ENCODE measurements around the gene CLIC1.

Gene CLIC1

DNA sequence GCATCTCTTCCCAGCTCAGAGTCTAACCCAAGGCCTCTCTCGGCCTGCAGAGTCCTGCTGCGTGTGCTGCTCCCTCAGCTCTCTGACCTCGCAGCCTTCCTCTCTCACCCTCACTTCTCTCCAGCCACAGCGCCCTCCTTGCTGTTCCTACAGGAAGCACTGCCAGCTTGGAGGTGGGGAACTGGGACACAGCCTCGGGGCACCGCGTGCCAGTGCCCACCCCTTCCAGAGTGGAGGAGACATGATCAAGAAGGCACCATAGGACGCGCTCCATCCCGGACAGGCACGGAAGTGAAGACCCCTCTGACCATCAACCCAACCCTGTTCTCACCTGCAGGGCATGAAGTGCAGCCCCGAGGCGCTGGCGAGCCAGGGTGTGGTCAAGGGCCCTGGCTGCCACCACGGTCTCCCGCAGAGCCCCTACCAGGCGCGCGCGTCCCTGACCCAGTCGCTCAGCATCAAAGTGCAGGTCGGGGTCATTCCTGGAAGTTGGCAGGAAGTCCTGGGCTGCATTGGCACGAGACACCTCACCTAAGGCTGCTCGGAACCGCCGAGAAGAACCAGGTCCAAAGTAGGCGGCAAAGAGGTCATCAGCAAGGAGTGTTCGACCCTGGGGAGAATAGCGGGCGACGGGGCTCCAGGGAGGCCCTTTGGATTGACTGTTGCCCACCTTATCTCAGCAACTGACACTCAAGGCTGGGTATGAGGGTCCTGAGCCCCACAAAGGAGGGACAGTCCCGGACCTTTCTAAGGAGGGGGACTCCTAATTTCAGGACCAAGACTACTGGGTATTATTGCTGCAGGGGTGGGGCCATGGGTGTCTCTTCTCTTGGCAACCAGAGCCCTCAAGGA lies 39.5 kb upstream of the CLIC1 start:
- DNase-seq: no peak
- peak overlapping the region; percentile 71 for H3K27ac Mint-ChIP-seq
- no peaks in the 10 kb centered on the region for H3K27me3 Mint-ChIP-seq
- H3K4me3 Mint-ChIP-seq: no peak overlapping the region
- H3K4me1 Mint-ChIP-seq (ENCODE audit: low read depth): peaks cover 53% of the 10 kb centered on the region
- peaks cover 41% of the 10 kb centered on the region for H3K36me3 Mint-ChIP-seq (ENCODE audit: low read depth)
- H3K9me3 Mint-ChIP-seq: peaks cover 5% of the 10 kb centered on the region

GRCh38 chr6:31775184-31775583 lies 38.9 kb upstream of the CLIC1 start:
- H3K27ac Mint-ChIP-seq: peak overlapping the region; percentile 26
- peaks cover 5% of the 10 kb centered on the region for H3K9me3 Mint-ChIP-seq
- no peaks in the 10 kb centered on the region for H3K27me3 Mint-ChIP-seq
- peaks cover 53% of the 10 kb centered on the region for H3K4me1 Mint-ChIP-seq (ENCODE audit: low read depth)
- no peak for DNase-seq
- no peak overlapping the region for H3K4me3 Mint-ChIP-seq
- peaks cover 34% of the 10 kb centered on the region for H3K36me3 Mint-ChIP-seq (ENCODE audit: low read depth)

- peak; percentile 60 for DNase-seq
- Mint-ChIP-seq H3K27me3 (no peaks in the 10 kb centered on the region), H3K4me1 (ENCODE audit: low read depth) (peaks cover 44% of the 10 kb centered on the region), H3K4me3 (no peak overlapping the region), H3K9me3 (peaks cover 5% of the 10 kb centered on the region), H3K36me3 (ENCODE audit: low read depth) (peaks cover 4% of the 10 kb centered on the region), H3K27ac (peak overlapping the region; percentile 76)
Observed at GRCh38 chr6:31771992-31772358, 35.6 kb upstream of the CLIC1 start.

DNA sequence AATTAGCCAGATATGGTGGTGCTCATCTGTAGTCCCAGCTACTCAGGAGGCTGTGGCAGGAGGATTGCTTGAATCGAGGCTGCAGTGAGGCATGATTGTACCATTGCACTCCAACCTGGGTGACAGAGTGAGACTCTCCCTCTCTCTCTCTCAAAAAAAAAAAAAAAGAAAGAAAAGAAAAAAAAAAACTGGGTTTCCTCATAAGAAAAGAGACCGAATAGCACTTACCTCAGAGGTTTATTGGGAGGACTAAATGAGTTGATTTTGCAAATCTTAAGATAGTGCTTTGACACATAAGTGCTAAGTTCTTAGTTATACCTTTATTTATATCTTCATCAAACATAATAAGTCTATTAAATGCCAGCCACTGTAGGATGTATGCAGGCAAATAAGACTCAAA lies 34.5 kb upstream of the CLIC1 start:
- Mint-ChIP-seq H3K4me3 (no peak overlapping the region), H3K4me1 (ENCODE audit: low read depth) (peaks cover 36% of the 10 kb centered on the region), H3K9me3 (peaks cover 5% of the 10 kb centered on the region), H3K36me3 (ENCODE audit: low read depth) (peaks cover 4% of the 10 kb centered on the region), H3K27me3 (no peaks in the 10 kb centered on the region), H3K27ac (no peak overlapping the region)
- DNase-seq: no peak

GRCh38 chr6:31769684-31770371 lies 33.5 kb upstream of the CLIC1 start:
- Mint-ChIP-seq H3K4me1 (ENCODE audit: low read depth) (peaks cover 29% of the 10 kb centered on the region), H3K27ac (no peak overlapping the region), H3K4me3 (no peak overlapping the region), H3K9me3 (peaks cover 5% of the 10 kb centered on the region), H3K36me3 (ENCODE audit: low read depth) (peaks cover 5% of the 10 kb centered on the region), H3K27me3 (no peaks in the 10 kb centered on the region)
- peak; percentile 86 for DNase-seq

DNA sequence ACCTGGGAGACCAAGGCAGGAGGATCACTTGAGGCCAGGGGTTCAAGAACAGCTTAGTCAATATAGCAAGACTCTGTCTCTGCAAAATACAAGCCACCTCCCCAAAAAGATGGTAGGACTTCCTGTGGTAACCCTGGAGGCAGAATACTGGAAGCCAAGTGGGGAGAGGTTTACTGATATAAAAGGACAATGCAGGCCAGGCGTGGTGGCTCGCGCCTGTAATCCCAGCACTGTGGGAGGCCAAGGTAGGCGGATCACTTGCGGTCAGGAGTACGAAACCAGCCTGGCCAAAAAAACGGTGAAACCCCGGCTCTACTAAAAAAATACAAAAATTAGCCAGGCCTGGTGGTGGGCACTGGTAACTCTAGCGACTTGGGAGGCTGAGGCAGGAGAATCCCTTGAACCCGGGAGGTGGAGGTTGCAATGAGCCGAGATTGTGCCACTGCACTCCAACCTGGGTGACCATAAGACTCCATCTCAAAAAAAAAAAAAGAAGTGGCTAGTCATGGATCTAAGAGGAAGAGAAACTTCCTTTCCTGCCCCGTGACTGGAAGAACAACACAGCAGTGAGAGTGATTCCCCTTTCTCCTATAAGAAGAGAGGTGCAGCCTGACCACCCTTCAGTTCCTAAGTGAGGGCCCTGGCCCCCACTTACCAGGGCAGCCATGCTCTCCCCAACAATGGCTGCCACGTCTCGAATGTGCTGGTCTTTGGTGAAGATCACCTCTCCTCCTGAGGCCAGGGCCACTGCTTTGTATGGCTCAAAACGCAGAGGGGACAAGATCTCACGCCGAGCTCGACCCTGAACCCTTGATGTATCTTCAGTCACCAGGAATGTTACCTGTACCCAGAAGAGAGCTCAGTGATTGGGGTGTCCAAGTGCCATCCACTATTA lies 32.3 kb upstream of the CLIC1 start:
- no peak overlapping the region for H3K27ac Mint-ChIP-seq
- DNase-seq: no peak
- H3K27me3 Mint-ChIP-seq: no peaks in the 10 kb centered on the region
- peaks cover 5% of the 10 kb centered on the region for H3K9me3 Mint-ChIP-seq
- peaks cover 26% of the 10 kb centered on the region for H3K4me1 Mint-ChIP-seq (ENCODE audit: low read depth)
- H3K4me3 Mint-ChIP-seq: no peak overlapping the region
- H3K36me3 Mint-ChIP-seq (ENCODE audit: low read depth): peaks cover 16% of the 10 kb centered on the region

DNA sequence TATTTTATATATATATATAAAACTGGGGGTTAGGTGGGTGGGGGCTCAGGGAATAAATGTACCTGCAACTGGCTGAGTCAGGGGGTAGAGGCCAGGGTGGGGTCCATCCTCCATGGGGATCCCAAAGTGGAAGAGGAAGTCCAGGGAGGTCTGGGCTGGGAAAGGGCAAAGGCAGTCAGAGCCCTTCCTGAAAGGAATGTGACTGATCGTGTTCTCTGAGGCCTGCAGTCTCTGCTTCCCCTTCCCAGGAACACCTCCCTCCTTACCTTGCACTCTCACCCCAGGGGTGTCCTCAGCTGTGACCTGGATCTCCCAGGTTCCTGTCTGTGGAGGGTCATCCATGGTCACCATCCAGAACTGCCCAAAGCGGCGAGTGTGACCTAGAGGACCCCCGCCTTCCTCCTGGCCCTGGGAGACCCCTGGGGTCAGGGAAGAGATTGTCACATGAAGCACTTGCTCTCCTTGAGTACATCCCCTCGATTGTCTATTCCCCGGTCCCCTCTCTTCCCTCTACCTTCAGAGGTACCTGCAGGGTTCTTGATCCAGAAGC lies 30.8 kb upstream of the CLIC1 start:
- no peaks in the 10 kb centered on the region for H3K27me3 Mint-ChIP-seq
- peaks cover 27% of the 10 kb centered on the region for H3K36me3 Mint-ChIP-seq (ENCODE audit: low read depth)
- no peak overlapping the region for H3K27ac Mint-ChIP-seq
- H3K4me3 Mint-ChIP-seq: no peak overlapping the region
- no peak for DNase-seq
- H3K9me3 Mint-ChIP-seq: peaks cover 5% of the 10 kb centered on the region
- peaks cover 15% of the 10 kb centered on the region for H3K4me1 Mint-ChIP-seq (ENCODE audit: low read depth)

GRCh38 chr6:31765910-31766794 lies 29.8 kb upstream of the CLIC1 start:
- H3K4me3 Mint-ChIP-seq: no peak overlapping the region
- peak overlapping the region; percentile 20 for H3K27ac Mint-ChIP-seq
- peaks cover 34% of the 10 kb centered on the region for H3K36me3 Mint-ChIP-seq (ENCODE audit: low read depth)
- peaks cover 7% of the 10 kb centered on the region for H3K4me1 Mint-ChIP-seq (ENCODE audit: low read depth)
- H3K27me3 Mint-ChIP-seq: no peaks in the 10 kb centered on the region
- no peak for DNase-seq
- H3K9me3 Mint-ChIP-seq: peaks cover under 1% of the 10 kb centered on the region

- Mint-ChIP-seq H3K27me3 (no peaks in the 10 kb centered on the region), H3K4me1 (ENCODE audit: low read depth) (peaks cover 5% of the 10 kb centered on the region), H3K27ac (no peak overlapping the region), H3K36me3 (ENCODE audit: low read depth) (peaks cover 40% of the 10 kb centered on the region), H3K9me3 (no peaks in the 10 kb centered on the region), H3K4me3 (no peak overlapping the region)
- DNase-seq: no peak
Observed at GRCh38 chr6:31765559-31765909, 29.2 kb upstream of the CLIC1 start.

GRCh38 chr6:31764198-31764597 lies 27.9 kb upstream of the CLIC1 start:
- Mint-ChIP-seq H3K4me1 (ENCODE audit: low read depth) (no peaks in the 10 kb centered on the region), H3K27me3 (no peaks in the 10 kb centered on the region), H3K27ac (no peak overlapping the region), H3K4me3 (no peak overlapping the region), H3K9me3 (no peaks in the 10 kb centered on the region), H3K36me3 (ENCODE audit: low read depth) (peaks cover 53% of the 10 kb centered on the region)
- no peak for DNase-seq

GRCh38 chr6:31763619-31763940 lies 27.2 kb upstream of the CLIC1 start:
- H3K9me3 Mint-ChIP-seq: no peaks in the 10 kb centered on the region
- peaks cover 59% of the 10 kb centered on the region for H3K36me3 Mint-ChIP-seq (ENCODE audit: low read depth)
- H3K27ac Mint-ChIP-seq: peak overlapping the region; percentile 7
- no peak overlapping the region for H3K4me3 Mint-ChIP-seq
- DNase-seq: no peak
- H3K27me3 Mint-ChIP-seq: no peaks in the 10 kb centered on the region
- H3K4me1 Mint-ChIP-seq (ENCODE audit: low read depth): peaks cover 1% of the 10 kb centered on the region

GRCh38 chr6:31762878-31763618 lies 26.7 kb upstream of the CLIC1 start:
- H3K4me1 Mint-ChIP-seq (ENCODE audit: low read depth): peaks cover 1% of the 10 kb centered on the region
- no peaks in the 10 kb centered on the region for H3K9me3 Mint-ChIP-seq
- no peak overlapping the region for H3K4me3 Mint-ChIP-seq
- peaks cover 65% of the 10 kb centered on the region for H3K36me3 Mint-ChIP-seq (ENCODE audit: low read depth)
- DNase-seq: no peak
- H3K27me3 Mint-ChIP-seq: no peaks in the 10 kb centered on the region
- peak overlapping the region; percentile 7 for H3K27ac Mint-ChIP-seq

- Mint-ChIP-seq H3K27ac (peak within 1 kb of the TSS; percentile 7), H3K9me3 (no peaks in the 10 kb centered on the region)
Observed at GRCh38 chr6:31762356-31762755, 26.0 kb upstream of the CLIC1 start, which contains the start of gene SAPCD1. Gene SAPCD1, plus strand, starts transcription at chr6:31762656. Its CDS starts 399 bp downstream, at chr6:31763055.

More at GRCh38 chr6:31762356-31762755, 26.0 kb upstream of the CLIC1 start, which contains the start of gene SAPCD1:
- H3K4me1 Mint-ChIP-seq (ENCODE audit: low read depth): peaks cover 1% of the 10 kb centered on the region
- DNase-seq: no peak
- H3K36me3 Mint-ChIP-seq (ENCODE audit: low read depth): peaks cover 67% of the 10 kb centered on the region
- H3K27me3 Mint-ChIP-seq: no peaks in the 10 kb centered on the region
- no peak within 1 kb of the TSS for H3K4me3 Mint-ChIP-seq

All from activated T-cell treated with anti-CD3 and anti-CD28 coated beads, Interleukin-2, amount 50 U/mL, for 24 hours (primary cell).